ENCODE measurements around the gene ALDH3A1.

DNA sequence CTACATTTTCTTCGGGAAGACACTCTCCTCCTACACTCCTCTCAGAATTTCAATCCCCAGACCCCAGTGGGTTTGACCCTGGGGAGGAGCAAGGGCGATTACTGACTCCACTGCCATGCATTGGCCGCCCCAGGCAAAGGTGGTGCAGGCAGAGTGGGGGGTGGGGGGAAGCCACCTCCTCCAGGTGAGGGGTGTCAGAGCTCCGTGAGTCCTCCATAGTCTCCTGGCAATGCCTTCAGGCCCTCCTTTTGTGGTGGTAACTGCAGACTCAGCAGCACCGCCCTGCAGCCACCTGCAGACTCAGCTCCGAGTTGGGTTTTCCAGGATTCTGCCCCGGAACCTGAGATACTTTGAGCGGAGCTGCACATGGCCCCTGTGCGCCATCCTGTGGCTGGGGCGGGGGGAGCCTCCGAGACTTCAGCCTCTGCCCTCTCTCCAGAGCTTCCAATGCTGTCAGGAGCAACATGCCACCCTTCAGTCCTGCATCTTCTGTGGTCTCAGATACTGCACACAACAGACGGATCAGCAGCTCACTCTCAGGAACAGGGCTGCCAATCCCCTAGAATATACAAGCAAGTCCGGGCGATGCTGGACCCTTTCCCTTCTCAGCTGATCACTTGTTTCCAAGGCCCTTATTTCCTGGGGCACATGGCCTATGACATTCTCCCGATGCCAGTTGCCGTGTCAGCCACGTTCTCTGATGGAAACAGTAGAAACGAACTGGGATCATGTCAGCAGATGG, 29.3 kb downstream of the ALDH3A1 start:
- TF ChIP-seq POLR2AphosphoS5 (IDR thresholded peaks at IDR 0.05) (no peak), POLR2A (IDR thresholded peaks at IDR 0.05) (no peak)
- TF ChIP-seq, protein P1, sequence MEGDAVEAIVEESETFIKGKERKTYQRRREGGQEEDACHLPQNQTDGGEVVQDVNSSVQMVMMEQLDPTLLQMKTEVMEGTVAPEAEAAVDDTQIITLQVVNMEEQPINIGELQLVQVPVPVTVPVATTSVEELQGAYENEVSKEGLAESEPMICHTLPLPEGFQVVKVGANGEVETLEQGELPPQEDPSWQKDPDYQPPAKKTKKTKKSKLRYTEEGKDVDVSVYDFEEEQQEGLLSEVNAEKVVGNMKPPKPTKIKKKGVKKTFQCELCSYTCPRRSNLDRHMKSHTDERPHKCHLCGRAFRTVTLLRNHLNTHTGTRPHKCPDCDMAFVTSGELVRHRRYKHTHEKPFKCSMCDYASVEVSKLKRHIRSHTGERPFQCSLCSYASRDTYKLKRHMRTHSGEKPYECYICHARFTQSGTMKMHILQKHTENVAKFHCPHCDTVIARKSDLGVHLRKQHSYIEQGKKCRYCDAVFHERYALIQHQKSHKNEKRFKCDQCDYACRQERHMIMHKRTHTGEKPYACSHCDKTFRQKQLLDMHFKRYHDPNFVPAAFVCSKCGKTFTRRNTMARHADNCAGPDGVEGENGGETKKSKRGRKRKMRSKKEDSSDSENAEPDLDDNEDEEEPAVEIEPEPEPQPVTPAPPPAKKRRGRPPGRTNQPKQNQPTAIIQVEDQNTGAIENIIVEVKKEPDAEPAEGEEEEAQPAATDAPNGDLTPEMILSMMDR (IDR thresholded peaks at IDR 0.05), result no peak

All from stomach (tissue), 4 donors.